Measurements from ENCODE around the gene DARS1.

- no peak for TF ChIP-seq EZH2phosphoT487 (conservative IDR thresholded peaks at IDR 0.05; ENCODE audit: low read length)
- TF ChIP-seq CTCF (IDR thresholded peaks at IDR 0.05; ENCODE audit: insufficient read depth, low read length, poor library complexity, severe bottlenecking), result no peak
These were observed 94.6 kb downstream of the DARS1 start for GRCh38 chr2:135890835-135891234.

Measured in SU-DHL-6 (cell line).